Measurements from ENCODE around the gene DCLK3.

Gene DCLK3

DNA sequence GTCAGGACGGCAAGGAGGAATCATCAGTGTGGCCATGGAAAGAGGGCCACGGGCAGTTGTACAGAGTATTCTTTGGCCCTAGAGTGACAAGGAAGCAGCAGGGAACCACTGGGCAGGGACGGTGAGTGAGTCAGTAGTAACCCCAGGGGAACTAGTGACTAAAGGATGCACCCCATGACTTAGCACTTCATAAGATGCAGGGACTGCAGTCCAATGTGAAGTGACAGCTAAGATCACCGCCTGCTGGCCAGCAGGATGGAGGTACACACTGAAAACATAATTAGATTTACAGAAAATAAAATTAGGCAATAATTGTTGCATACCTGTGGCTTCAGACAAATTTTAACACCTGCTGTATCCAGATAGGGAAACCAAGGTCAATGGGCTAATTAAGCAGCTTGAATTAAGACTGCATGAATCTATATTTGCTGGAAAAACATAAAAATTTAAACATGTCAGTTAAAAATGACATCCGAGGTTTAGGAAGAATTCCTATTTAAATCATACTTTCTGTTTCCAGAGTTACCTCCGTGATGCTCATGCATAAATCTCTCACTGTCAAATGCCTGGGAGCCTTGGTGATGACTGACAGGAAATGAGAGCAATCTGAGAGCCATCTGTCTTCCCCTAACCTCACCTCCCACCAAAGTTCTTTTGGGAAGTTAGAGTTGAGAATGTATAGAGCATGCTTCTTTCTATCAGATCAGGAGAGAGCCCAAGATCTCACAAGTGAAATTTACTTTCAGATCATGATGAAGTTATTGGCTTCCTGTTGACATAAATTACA, 56.5 kb downstream of the DCLK3 start:
- DNase-seq: no peak
- Histone ChIP-seq H3K9me3 (ENCODE audit: severe bottlenecking) (no peaks in the 10 kb centered on the region), H3K4me3 (ENCODE audit: low read depth, low read length) (no peak overlapping the region), H3K36me3 (no peaks in the 10 kb centered on the region), H3K27me3 (ENCODE audit: insufficient read depth, low read depth, severe bottlenecking) (no peaks in the 10 kb centered on the region), H3K27ac (no peak overlapping the region)
- TF ChIP-seq, protein P1, sequence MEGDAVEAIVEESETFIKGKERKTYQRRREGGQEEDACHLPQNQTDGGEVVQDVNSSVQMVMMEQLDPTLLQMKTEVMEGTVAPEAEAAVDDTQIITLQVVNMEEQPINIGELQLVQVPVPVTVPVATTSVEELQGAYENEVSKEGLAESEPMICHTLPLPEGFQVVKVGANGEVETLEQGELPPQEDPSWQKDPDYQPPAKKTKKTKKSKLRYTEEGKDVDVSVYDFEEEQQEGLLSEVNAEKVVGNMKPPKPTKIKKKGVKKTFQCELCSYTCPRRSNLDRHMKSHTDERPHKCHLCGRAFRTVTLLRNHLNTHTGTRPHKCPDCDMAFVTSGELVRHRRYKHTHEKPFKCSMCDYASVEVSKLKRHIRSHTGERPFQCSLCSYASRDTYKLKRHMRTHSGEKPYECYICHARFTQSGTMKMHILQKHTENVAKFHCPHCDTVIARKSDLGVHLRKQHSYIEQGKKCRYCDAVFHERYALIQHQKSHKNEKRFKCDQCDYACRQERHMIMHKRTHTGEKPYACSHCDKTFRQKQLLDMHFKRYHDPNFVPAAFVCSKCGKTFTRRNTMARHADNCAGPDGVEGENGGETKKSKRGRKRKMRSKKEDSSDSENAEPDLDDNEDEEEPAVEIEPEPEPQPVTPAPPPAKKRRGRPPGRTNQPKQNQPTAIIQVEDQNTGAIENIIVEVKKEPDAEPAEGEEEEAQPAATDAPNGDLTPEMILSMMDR (IDR thresholded peaks at IDR 0.05; ENCODE audit: low read depth, low read length): peak; percentile 34; the same call in 1 of the 2 replicates

DNA sequence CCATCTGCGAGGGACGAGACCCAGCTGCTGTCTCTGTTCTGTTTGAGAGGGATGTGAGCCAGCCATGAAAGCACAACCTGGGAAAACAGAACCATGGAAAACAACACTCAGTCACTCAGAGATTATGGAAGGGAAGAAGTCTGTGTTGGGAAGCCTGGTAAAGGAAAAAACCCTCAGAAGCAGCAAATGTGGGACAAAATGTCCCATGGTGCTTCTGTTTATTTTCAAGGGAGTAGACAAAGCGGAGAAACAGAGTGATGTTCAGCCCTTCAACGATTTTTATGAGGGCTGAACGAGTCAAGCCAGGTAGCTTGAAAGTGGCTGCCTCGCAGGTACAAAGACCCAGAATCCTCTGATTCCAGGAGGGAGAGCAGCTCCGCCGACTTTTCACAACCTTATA, 59.3 kb downstream of the DCLK3 start:
- no peak overlapping the region for H3K27ac ChIP-seq
- H3K36me3 ChIP-seq: no peaks in the 10 kb centered on the region
- H3K27me3 ChIP-seq (ENCODE audit: insufficient read depth, low read depth, severe bottlenecking): no peaks in the 10 kb centered on the region
- no peak overlapping the region for H3K4me3 ChIP-seq (ENCODE audit: low read depth, low read length)
- H3K9me3 ChIP-seq (ENCODE audit: severe bottlenecking): no peaks in the 10 kb centered on the region
- TF ChIP-seq, protein P1 (IDR thresholded peaks at IDR 0.05; ENCODE audit: low read depth, low read length): no peak
- no peak for DNase-seq

DNA sequence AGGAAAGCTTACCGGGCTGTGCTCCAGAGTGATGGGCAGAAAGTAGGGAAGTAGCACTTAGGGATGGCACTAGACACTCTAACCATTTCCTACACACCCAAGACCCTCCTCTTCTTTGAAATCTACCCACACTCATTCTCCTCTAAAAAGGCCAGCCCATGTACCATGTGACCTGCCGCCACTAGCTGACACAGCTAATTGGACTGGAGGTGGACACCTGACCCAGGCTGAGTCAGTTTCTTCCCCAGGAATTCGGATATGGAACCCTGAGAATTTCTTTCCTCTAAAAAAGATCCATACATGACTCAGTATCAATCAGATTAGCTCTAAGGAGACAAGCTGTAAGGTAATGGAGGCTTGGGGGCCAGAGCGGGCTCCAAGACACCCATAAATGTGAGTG, 60.1 kb downstream of the DCLK3 start:
- Histone ChIP-seq H3K9me3 (ENCODE audit: severe bottlenecking) (no peaks in the 10 kb centered on the region), H3K27me3 (ENCODE audit: insufficient read depth, low read depth, severe bottlenecking) (no peaks in the 10 kb centered on the region), H3K36me3 (no peaks in the 10 kb centered on the region), H3K4me3 (ENCODE audit: low read depth, low read length) (no peak overlapping the region), H3K27ac (no peak overlapping the region)
- DNase-seq: no peak
- TF ChIP-seq, protein P1 (IDR thresholded peaks at IDR 0.05; ENCODE audit: low read depth, low read length): no peak

DNA sequence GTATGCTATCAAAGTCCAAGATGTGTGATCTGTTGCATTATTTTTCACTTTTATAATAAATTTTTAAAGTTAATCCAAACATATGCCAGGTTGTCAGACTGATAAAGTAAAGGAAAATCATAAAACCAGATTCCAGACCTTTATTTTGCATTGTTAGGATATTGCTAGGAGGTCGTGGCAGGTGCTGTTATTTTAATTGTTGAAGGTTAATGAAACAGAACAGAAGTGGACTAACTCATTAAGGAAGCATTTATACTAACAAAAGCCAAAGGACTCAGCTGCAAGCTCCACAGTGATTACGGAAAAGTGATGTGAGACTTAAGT, 63.1 kb downstream of the DCLK3 start:
- TF ChIP-seq, protein P1 (IDR thresholded peaks at IDR 0.05; ENCODE audit: low read depth, low read length): no peak
- H3K36me3 ChIP-seq: no peaks in the 10 kb centered on the region
- DNase-seq: no peak
- no peak overlapping the region for H3K4me3 ChIP-seq (ENCODE audit: low read depth, low read length)
- no peaks in the 10 kb centered on the region for H3K27me3 ChIP-seq (ENCODE audit: insufficient read depth, low read depth, severe bottlenecking)
- no peak overlapping the region for H3K27ac ChIP-seq
- H3K9me3 ChIP-seq (ENCODE audit: severe bottlenecking): no peaks in the 10 kb centered on the region

DNA sequence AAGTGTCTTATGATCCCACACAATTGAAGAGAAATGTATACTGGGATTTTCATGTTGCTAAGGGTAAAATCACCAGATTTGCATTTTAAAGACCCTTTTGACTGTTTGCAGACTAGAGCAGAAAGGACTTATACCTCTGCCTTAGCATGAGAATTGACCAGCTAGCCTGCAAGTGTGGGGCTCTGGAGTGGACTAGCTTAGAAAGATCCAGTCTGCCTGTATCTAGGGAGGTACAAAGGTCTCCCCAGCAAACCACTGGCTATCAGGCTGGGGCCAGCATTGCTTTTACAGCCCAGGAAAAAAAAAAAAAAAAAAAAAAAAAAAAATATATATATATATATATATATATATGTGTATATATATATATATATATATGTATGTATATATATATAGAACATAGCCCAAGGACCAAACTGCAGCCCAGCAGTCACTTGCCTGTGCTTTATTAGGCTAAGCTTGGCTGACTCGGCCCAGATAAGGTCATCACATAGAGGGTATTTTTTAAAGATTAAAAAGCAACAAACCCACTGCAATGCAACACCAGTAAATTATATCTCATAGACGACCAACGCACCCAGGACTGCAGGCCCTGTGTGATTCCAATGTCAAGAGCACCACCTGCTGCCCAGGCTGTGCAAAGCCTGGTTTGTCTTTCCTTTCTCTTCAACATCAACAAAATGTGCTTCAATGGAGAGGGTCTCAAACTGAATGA, 63.7 kb downstream of the DCLK3 start:
- Histone ChIP-seq H3K9me3 (ENCODE audit: severe bottlenecking) (no peaks in the 10 kb centered on the region), H3K27me3 (ENCODE audit: insufficient read depth, low read depth, severe bottlenecking) (no peaks in the 10 kb centered on the region), H3K4me3 (ENCODE audit: low read depth, low read length) (no peak overlapping the region), H3K36me3 (no peaks in the 10 kb centered on the region), H3K27ac (no peak overlapping the region)
- TF ChIP-seq, protein P1 (IDR thresholded peaks at IDR 0.05; ENCODE audit: low read depth, low read length): peak; percentile 87
- peak; percentile 66 for DNase-seq
